GM12873 (cell line): ENCODE data around the gene HPCAL1.

Experiments used
- TF ChIP-seq, protein P1 (sequence below): IDR thresholded peaks from 2 replicates; pipeline ENCODE4 v1.5.1; 2012; ENCODE audit warnings: low read depth, mild to moderate bottlenecking, moderate library complexity, low read length, control low read depth; ENCODE audit not compliant: insufficient read depth; ENCODE audit errors: missing control alignments

The HPCAL1 gene

DNA sequence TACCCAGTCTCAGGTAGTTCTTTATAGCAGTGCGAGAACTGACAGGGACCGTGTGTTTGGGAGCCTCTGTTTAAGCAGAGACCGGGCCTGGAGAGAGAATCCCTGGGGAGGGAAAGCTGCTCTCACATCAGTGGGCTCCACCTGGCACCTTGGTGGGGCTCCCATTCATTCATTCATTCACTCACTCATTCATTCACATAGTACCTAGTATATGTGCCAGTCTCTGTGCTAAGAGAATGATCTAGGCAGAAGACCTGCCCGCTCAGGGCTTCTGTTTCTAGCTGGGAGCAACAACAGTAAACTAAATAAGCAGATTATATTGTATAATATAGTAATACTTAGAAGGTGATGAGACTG lies 17.8 kb downstream of the HPCAL1 start:
- TF ChIP-seq, protein P1, sequence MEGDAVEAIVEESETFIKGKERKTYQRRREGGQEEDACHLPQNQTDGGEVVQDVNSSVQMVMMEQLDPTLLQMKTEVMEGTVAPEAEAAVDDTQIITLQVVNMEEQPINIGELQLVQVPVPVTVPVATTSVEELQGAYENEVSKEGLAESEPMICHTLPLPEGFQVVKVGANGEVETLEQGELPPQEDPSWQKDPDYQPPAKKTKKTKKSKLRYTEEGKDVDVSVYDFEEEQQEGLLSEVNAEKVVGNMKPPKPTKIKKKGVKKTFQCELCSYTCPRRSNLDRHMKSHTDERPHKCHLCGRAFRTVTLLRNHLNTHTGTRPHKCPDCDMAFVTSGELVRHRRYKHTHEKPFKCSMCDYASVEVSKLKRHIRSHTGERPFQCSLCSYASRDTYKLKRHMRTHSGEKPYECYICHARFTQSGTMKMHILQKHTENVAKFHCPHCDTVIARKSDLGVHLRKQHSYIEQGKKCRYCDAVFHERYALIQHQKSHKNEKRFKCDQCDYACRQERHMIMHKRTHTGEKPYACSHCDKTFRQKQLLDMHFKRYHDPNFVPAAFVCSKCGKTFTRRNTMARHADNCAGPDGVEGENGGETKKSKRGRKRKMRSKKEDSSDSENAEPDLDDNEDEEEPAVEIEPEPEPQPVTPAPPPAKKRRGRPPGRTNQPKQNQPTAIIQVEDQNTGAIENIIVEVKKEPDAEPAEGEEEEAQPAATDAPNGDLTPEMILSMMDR: no peak

- TF ChIP-seq, protein P1: no peak
Measured at GRCh38 chr2:10320933-10321332, 18.2 kb downstream of the HPCAL1 start.

DNA sequence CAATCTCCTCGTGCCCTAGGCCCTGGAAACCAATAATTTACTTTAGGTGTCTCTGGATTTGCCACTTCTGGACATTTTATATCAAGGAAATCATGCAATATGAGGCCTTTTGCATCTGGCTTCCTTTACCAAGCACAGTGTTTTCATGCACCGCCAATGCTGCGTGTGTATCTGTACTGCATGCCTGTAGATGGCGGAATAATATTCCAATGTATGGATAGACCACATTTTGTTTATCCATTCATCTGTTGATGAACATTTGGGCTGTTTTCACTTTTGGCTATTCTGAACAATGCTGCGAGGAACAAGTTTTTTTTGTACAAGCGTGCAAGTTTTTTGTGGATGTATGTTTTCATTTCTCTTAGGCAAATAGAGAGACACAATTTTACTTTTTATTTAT lies 18.9 kb downstream of the HPCAL1 start:
- TF ChIP-seq, protein P1: no peak

- TF ChIP-seq, protein P1: no peak
Measured at GRCh38 chr2:10322481-10322880, 19.8 kb downstream of the HPCAL1 start.

- TF ChIP-seq, protein P1: no peak
Measured at GRCh38 chr2:10322973-10323372, 20.3 kb downstream of the HPCAL1 start.

DNA sequence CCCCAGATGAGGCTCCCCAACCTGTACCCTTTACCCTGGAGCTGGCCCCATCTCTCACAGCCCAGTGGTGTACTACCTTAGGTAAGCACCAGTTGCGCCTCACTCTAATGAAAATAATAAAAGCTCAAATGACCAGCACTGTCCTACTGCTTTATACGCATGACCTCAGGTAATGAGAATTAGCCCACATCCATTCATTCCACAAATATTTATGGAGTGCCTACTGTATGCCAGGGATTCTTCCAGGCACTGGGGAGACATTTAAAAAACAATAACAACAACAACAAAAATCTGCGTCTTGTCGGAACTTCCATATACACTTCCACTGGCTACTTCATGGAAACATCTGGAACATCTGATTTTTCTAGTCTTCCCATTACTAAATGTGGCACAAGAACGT lies 20.8 kb downstream of the HPCAL1 start:
- TF ChIP-seq, protein P1: no peak

GRCh38 chr2:10324095-10324832 lies 21.6 kb downstream of the HPCAL1 start:
- TF ChIP-seq, protein P1: no peak
